Right forelimb (tissue), 1 donor: ENCODE results near the gene PSORS1C1.
"Not testable (repeated sequence)": the region's sequence is repeated elsewhere in the genome, so short reads cannot be mapped to it uniquely, and the experiment has no call there.

Experiments
- DNase-seq: peaks from one replicate; pipeline ENCODE4 v3.0.0-alpha.2; 2018

Gene PSORS1C1

DNA sequence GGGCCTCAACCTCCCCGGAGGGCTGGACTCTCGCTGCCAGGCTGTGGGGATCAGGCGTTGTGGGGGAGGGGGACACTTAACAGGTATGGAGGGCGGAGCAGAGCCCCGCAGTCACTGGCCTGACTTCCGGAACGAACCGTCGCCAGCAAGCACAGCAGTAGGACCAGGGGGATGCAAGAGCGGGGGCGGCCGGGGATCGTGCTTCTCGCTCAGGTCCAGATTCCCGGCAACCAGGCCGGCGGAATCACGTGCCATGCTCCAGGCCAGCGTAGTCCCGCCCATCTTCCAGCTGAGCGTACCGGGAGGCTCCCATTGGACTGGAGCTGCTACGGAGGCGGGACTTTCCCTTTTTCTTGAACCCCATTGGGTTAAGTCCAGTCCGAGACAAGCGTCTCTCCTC is 65.9 kb downstream of the PSORS1C1 start:
- no peak for DNase-seq

DNA sequence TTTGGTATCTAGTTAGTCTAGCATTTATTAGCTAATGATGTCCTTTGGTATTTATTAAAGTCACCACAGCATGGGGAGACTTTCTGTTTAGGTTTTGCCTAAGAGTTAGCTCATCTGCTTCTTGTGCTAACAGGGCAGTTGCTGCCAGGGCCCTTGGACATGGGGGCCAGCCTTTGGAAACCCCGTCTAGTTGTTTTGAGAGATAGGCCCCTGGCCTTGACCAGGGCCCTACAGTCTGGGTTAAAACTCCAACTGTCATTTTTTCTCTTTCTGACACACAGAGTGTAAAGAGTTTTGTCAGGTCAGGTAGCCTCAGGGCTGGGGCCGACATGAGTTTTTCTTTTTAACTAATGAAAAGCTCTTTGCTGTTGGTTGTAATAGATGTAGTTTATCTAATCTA is 68.7 kb downstream of the PSORS1C1 start:
- DNase-seq, result not testable (repeated sequence)

DNA sequence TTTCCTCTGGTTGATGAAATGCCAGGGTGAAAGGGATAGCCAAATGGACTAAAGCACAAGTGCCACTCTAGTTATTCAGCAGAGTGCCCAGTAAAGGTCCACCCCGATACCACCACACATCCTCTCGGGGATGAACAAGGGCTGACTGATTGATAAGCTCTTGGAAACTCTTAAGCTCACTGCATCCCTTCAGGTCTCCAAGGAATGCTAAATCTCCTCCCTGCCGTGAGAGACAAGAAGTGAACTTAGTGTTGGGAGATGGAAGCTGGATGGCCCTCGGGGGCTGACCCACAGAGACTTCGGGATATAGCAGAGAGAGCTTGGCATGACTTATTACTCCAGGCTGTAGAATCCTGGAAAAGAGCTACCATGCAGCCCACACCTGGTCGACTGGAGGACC is 69.3 kb downstream of the PSORS1C1 start:
- DNase-seq, result not testable (repeated sequence)

- DNase-seq, result not testable (repeated sequence)
Measured at GRCh38 chr6:31185695-31186051, 71.1 kb downstream of the PSORS1C1 start.

- DNase-seq, result no peak
Measured at GRCh38 chr6:31186052-31186734, 71.6 kb downstream of the PSORS1C1 start.

DNA sequence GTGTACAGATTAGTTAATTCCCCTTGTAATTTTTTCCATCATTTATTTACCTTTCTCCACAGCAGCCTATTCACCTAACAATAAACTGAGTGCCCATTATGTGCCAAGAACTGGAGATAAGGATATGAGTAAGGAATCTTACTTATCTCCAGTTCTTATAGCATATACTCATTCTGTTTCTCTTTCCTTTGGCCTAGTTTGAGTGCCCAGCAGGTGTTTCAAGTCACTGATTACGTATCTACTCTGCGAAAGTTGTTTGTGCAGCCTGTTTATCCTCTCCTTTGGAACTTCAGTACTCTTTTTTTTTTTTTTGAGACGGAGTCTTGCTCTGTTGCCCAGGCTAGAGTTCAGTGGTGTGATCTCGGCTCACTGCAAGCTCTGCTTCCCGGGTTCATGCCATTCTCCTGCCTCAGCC is 73.2 kb downstream of the PSORS1C1 start:
- DNase-seq, result no peak

- not testable (repeated sequence) for DNase-seq
Measured at GRCh38 chr6:31189223-31189622, 74.6 kb downstream of the PSORS1C1 start.
